Amniotic epithelial cell (primary cell): ENCODE measurements around the gene DISP1.

Source experiments
- DNase-seq: peaks from one replicate; pipeline ENCODE4 v3.0.0-alpha.2; 2010; ENCODE audit warnings: low read depth

DISP1 gene

GRCh38 chr1:222861062-222861461 lies 46.2 kb downstream of the DISP1 start:
- no peak for DNase-seq
